Brain pericyte (primary cell): ENCODE data around the gene ZSCAN10.

Experiments used
- DNase-seq: peaks from one replicate; pipeline ENCODE4 v3.0.0-alpha.2; 2012; ENCODE audit warnings: low read depth, low spot score

ZSCAN10 gene

GRCh38 chr16:3134338-3135125, 35.4 kb upstream of the ZSCAN10 start, which contains the start of gene ZNF213:
TSS of gene ZNF213 (plus strand) at chr16:3135029. CDS start at chr16:3137281, 2,252 bp downstream.
- DNase-seq, result peak; percentile 95

DNA sequence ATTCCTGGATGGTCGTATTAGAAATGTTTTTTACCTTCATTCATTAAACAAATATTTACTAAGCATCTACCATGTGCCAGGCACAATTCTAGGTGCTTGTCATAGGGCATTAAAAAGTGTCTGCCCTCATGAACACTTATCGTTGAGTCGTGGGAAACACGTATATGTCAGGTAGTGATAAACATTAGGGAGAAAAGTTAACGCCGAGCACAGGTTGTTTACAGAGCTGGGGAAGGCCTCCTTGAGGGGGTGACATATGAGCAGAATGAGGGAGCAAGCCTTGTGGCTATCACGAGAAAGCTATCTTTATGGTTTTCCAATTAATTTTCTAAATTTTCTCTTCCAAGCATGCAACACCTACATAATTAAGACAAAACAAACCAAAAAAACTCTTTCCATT, 34.8 kb upstream of the ZSCAN10 start:
- DNase-seq, result no peak

GRCh38 chr16:3131755-3132377, 32.8 kb upstream of the ZSCAN10 start:
- DNase-seq, result no peak

DNA sequence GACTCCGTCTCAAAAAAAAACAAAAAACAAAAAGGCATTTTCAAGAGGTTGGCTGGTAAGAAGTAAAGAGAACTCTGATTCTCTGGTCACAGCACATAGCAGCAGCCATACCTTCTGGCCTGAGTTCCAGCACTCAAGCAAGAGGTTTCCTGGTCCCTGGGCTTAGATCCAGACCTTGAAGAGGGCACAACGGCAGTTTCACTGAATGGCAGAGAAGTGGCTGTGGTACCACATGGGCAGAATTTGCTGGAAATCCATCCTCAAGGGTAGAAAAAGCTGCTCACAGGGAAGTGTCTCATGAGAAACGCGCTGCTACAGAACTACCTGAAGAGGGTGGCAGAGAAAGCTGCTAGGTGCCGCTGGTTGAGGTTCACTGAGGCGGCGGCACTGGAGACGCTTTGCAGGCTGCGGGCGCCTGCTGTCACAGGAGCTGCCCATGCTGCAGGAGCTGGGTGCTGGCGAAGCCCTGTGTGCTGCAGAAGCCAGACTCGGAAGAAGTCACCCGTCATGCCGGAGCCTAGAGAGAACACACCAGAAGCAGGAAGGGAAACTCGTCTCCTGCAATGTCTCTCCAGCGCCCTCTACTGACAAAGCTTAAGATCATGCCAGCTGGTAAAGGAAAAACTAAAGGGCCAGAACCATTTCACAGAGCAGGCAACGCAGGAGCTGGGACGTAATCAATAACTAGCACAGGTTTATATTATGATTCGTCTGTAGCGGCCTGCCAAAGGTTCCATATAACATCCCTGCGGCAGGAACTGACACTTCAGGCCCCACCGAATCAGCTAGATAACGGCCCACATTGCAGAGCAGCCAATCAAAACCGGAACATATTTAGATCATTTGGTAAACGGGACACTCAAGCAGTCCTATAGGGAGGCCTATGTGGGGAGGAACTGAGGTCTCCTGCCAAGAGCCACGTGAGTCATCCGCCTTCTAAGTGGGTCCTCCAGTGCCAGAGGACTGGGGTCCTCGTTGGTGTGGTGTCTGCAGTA, 30.3 kb upstream of the ZSCAN10 start:
- DNase-seq, result no peak

GRCh38 chr16:3127745-3128144, 28.7 kb upstream of the ZSCAN10 start:
- DNase-seq, result no peak

DNA sequence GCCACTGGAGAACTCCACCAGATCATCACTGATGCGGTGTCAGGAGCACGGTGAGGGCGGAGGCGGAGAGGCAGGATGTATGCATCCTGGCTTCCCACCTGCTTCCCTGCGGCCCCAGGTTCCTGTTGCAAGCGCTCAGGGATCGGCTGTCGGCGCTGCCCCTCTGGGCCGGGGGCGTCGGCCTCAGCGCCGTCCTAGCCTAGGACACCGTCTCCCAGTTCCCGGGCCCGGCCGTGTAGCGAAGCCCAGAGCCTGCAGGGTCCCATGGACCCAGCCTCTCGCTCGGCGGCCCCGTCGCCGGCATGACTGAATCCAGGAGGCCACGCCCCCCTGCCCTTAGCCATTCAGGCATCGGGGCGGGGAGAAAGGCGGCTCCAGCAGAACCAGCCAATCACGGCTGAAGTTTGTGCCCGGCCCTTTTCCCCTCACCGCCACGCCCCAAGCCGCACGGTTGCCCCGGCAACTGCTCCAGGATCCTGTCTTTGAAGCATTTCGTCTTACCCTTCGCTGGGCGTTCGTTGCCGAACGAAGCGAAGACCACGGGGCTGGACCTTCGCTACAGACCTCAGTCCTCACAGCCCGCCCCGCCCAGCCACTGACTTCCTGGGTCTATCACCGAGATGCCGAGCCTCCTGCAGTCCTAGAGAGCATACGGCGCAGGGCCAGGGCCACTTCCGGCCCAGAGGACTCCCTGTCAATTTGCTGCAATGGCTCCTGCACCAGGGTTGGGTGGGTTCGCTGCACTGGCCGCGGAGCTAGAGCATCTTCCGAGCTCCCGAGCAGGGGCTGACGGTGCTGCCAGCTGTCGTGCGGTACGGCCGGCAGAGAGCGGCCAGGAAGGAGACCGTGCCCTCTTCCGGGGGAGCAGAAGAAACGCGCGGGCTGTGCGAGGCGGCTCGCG, 25.1 kb upstream of the ZSCAN10 start:
- peak; percentile 80 for DNase-seq

GRCh38 chr16:3122926-3123570, 24.0 kb upstream of the ZSCAN10 start:
- DNase-seq, result no peak

- DNase-seq, result no peak
These were observed 22.9 kb upstream of the ZSCAN10 start for GRCh38 chr16:3121851-3122467.

DNA sequence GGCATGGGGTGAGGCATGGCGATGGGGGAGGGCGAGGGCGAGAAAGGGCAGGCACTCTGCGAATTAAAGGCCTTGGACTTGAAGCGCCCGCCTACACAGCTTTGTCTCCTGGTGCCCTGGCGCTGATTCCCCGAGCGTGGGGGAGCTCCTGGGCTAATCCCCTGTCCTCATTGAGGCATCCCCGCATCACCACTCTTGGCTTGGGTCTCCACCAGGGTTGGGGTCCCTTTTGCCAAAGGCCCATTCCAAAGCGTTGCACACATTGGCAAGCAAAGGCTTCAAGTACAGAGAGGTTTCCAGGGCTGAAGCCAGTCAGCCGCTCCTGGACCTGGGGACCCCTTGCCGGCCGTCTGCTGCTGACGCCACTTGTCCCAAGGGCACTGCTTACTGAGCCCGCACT, 21.3 kb upstream of the ZSCAN10 start:
- no peak for DNase-seq

DNA sequence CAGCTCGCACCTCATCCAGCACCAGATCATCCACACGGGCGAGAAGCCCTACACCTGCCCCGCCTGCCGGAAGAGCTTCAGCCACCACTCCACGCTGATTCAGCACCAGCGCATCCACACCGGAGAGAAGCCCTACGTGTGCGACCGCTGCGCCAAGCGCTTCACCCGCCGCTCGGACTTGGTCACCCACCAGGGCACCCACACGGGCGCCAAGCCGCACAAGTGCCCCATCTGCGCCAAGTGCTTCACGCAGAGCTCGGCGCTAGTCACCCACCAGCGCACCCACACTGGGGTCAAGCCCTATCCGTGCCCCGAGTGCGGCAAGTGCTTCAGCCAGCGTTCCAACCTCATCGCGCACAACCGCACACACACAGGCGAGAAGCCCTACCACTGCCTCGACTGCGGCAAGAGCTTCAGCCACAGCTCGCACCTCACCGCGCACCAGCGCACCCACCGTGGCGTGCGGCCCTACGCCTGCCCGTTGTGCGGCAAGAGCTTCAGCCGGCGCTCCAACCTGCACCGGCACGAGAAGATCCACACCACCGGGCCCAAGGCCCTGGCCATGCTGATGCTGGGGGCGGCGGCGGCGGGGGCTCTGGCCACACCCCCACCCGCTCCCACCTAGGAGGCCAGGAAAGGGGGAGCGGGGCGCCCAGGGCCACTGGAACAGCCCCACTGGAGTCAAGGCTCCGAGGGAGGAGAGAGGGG, 20.8 kb upstream of the ZSCAN10 start:
- no peak for DNase-seq

- no peak for DNase-seq
These were observed 20.2 kb upstream of the ZSCAN10 start for GRCh38 chr16:3119286-3119685.

GRCh38 chr16:3118846-3119245, 19.8 kb upstream of the ZSCAN10 start:
- no peak for DNase-seq

DNA sequence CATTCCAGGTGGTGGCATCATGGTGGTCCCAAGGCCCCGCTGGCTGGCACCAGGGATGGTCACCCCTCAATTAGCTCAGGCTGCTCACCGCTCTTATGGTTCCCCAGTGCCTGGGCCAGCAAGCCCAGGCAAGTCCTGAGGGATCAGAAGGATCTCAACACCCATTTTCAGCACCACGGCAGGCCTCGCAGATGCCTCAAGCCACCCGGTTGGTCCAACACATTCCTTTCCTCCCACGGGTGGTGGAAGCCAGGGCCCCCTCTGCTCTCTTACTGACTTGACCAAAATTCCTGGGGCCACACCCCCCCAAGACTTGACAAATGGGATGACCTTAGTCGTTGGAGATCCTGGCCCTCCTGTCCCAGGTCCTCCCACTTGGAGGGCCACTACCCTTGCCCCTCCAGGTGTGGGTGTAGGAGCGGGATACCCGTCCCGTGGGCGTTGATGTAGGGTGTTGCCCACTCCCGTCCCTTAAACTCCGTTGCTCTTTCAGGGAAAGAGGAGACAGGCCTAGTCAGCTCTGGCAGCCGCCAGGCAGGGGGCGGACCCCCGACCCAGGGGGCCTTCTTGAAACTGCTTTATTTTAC, 19.2 kb upstream of the ZSCAN10 start:
- DNase-seq, result no peak

GRCh38 chr16:3115561-3115960, 16.5 kb upstream of the ZSCAN10 start:
- no peak for DNase-seq

GRCh38 chr16:3115003-3115402, 15.9 kb upstream of the ZSCAN10 start:
- no peak for DNase-seq

GRCh38 chr16:3113765-3114479, 14.8 kb upstream of the ZSCAN10 start:
- no peak for DNase-seq

GRCh38 chr16:3112881-3113574, 13.9 kb upstream of the ZSCAN10 start:
- no peak for DNase-seq
